HS-27A (cell line): ENCODE results near the gene TBL1XR1.

ENCODE experiments used
- DNase-seq: peaks from one replicate; pipeline ENCODE4 v3.0.0-alpha.2; 2012; ENCODE audit warnings: low read depth, missing footprints

The TBL1XR1 gene

GRCh38 chr3:177197041-177197726 lies at the start of gene TBL1XR1:
TBL1XR1 (minus strand) TSS chr3:177197482; CDS start chr3:177064977, 132,505 bp downstream.
- peak; percentile 61 for DNase-seq

- no peak for DNase-seq
Measured at GRCh38 chr3:177245250-177245649, 48.0 kb upstream of the TBL1XR1 start.

GRCh38 chr3:177244606-177245005 lies 47.3 kb upstream of the TBL1XR1 start:
- DNase-seq = no peak

DNA sequence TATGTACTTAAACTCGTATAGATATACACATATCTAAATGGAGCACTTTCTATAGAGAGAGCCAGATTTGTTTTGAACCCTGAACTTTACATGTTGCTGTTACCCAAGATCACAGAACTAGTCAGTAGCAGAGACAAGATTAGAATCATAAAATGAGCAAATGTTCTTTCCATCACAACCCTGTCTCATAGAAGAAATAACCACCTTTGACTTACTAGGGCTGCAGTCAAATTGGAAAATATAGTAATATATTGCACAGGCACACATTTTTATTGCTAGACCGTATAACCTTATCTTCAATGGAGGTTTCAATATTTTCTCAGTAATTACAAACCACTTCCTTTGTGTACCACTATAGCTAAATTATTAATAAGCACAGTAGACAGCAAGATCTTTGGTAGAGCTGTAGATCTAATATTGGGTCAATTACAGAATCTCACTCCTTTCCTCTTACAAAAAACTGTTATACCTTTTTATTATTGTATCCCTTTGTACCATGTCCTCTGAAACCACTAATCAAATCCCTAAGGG lies 41.5 kb upstream of the TBL1XR1 start:
- no peak for DNase-seq

DNA sequence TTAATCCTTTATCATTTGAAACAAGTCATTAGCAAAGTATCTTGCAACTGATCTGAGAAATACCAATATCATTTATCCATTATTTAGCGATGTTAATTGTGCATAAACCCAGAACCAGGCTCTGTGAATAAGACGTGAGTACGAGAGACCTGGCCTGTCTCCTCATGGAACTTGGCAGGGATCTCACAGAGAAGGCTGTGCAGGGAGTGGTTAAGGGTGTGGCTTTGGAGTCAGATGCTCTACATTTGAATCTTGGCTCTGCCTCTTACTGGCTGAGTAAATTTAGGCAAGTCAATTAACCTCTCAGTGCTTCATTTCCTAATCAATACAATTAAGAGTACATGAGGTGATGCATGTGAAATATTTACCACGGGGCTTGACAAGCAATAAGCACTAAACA lies 39.9 kb upstream of the TBL1XR1 start:
- no peak for DNase-seq

DNA sequence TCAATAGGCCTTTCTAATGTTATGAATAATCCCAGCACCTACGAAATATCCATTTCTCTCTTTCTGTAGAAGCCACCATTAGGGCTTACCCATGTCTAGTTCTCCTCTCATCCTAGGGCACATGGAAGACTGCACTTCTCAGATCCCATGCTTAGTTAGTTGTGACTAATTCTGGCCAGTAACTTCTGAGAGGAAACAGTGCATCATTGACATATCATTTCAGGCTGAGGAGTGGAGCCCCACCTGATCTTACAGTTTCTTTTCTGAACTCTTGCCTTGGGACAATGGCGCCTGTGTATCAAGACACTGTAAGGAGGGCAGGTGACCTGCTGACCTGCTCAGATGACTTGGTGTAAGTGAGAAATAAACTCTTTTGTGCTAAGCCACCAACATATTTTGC lies 39.4 kb upstream of the TBL1XR1 start:
- no peak for DNase-seq

- DNase-seq = no peak
Measured at GRCh38 chr3:177234121-177234520, 36.8 kb upstream of the TBL1XR1 start.

GRCh38 chr3:177231242-177231641 lies 34.0 kb upstream of the TBL1XR1 start:
- no peak for DNase-seq

DNA sequence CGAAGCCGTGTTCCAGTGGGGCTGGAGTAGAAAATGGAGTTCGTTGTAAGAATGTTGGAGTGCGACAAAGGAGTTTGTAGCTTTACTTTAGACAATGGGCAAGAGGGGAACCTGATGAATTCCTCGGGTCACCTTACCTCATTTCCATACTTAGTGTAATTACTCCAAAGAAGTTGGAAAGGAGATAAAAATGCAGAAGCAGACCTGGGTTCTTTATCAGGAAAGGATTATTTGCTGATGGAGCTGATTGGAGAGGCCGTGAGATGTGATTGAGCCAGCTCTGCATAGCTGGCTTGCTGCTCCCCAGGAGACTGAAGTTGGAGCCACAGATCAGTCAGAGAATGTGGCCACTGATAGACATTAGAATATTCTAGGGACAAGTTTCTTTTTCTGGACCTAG lies 33.4 kb upstream of the TBL1XR1 start:
- DNase-seq = no peak

- DNase-seq = no peak
Measured at GRCh38 chr3:177229791-177230190, 32.5 kb upstream of the TBL1XR1 start.

DNA sequence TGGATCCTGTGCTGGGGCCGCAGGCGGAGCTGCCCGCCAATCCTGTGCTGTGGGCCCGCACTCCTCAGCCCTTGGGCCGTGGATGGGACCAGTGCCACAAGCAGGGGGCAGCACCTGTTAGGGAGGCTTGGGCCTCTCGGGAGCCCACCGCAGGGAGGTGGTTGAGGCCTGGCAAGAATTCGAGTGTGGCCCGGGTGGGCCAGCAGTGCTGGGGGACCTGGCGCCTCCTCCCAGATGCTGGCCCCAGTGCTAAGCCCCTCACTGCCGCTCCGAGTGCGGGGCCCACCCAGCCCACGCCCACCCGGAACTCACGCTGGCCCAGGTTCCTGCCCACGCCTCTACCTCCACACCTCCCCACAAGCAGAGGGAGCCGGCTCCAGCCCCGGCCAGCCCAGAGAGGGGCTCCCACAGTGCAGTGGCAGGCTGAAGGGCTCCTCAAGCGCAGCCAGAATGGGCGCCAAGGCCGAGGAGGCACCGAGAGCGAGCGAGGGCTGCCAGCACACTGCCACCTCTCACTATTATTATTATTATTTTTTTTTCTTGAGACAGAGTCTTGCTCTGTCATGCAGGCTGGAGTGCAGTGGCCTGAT lies 31.4 kb upstream of the TBL1XR1 start:
- DNase-seq = no peak

GRCh38 chr3:177224414-177224813 lies 27.1 kb upstream of the TBL1XR1 start:
- no peak for DNase-seq

DNA sequence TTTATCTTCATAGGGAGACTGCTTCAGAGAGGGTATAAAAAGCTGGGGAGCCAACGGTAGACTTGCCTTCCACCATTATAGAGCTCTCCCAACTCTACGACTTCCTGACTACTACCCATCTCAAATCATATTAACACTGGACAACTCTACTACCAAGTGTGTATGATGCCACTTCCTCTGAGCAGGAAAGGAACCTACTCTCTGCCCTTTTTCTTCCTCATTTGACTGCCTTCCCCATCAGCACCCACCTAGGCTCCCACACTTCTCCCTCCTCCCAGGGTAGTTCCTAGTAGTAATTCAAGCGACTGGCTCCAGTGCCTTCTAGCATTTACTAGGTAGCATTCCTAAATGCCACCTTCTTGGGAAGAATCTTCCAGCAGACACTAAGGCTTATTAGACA lies 24.5 kb upstream of the TBL1XR1 start:
- DNase-seq = no peak

- DNase-seq = no peak
Measured at GRCh38 chr3:177220136-177220974, 23.1 kb upstream of the TBL1XR1 start.

DNA sequence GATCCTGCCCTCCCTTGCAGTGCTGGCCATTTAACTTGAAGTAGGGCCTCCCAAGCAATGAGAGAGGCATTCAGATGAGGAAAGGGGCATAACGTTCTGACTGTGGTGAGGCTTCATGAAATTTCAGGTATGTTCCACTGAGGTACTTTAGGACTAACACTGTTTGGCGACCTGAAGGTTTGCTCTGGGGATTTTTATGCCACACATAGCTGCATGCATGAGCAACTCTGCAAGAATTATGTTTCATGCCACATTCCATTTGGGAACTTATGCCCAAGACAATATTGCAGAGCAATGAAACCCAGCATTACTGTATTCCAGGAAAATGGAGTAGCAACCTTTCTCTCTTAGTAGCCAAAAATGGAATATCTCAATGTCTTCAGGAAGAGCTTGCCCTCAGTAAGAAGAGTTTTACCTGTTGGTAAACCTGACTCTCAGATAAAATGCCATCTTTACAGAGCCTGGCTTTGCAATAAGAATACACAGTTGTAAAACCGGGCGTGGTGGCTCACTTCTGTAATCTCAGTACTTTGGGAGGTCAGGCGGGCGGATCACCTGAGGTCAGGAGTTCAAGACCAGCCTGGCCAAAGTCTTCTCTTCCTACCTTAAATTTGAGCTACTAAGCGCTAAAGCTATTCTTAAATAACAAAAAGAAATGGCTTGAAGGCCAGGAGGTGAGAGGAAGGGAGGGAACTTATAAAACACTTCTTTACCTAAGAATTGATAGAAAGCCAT lies 16.7 kb upstream of the TBL1XR1 start:
- no peak for DNase-seq

GRCh38 chr3:177212756-177213155 lies 15.5 kb upstream of the TBL1XR1 start:
- DNase-seq = no peak

- DNase-seq = no peak
Measured at GRCh38 chr3:177212278-177212610, 15.0 kb upstream of the TBL1XR1 start.

DNA sequence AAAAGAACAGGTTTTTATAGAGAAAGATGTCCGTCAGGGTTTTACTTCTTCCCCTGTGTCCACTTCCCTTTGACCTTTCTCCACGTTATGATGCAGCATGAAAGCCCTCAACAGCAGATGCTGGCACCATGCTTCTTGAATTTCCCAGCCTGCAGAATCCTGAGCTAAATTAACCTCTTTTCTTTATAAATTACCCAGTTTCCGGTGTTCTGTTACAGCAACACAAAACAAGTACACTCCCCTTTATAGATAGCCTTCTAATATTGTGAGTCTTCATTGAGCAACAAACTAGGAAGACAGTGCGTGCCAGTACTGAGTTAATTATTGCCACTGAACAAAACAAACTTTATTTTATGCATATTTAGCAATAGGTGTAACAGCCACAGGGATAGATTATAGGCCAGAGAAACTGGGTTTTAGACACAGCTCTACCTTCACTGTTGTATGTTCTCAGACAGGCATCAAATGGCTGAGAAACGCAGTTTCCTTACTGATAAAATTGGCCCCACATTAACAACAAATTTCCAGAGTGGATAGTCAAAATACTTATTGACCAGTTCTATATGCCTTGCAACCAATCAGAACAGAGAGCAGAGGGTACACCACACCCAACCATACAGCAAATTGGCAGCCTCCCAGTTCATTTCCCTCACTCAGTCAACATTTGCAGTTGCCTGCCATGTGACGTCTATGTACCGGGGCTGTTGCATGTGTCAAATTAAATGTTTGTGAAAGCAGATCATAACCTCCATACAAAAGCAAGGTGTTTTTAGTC lies 14.4 kb upstream of the TBL1XR1 start:
- no peak for DNase-seq

DNA sequence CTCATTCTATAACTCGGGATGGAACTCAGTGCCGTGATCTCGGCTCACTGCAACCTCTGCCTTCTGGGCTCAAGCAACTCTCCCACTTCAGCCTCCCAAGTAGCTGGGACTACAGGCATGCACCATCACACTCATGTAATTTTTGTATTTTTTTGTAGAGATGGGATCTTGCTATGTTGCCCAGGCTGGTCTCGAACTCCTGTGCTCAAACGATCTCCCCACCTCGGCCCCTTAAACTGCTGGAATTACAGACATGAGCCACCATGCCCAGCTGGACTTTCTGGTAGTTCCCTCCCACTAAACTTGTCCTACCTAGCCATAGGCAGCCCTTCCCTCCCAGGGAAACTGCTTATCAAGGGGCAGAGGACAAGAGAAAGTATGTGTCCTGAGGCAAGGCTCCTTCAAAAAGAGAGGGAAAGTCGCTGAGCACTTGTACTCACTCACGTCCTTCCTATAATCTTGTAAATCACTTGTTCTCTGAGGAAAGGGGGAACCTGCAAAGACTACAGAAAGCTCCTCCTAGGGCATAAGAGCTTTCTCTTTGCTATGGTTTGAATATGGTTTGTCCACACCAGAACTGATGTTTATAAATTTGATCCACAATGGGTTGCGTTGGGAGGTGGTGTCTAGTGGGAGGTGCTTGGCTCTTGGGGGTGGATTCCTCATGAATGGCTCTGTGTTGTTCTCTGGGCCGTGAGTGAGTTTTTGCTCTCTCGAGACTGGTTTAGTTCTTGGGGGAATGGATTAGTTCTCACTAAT lies 13.6 kb upstream of the TBL1XR1 start:
- DNase-seq = no peak

- no peak for DNase-seq
Measured at GRCh38 chr3:177209509-177209908, 12.2 kb upstream of the TBL1XR1 start.

DNA sequence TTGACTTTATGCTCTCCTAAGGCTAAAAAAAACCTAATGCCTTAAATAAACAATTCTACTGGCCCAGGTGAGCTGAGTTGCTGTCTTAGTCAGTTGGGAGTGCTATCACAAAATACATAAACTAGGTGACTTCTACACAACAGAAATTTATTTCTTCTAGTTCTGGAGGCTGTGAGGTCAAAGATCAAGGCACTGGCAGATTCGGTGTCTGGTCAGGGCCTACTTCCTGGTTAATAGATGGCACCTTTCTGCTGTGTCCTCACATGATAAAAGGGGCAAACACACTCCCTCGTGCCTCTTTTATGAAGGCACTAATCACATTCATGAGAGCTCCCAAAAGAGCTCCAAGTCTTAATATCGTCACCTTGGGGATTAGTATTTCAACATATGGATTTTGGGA lies 11.5 kb upstream of the TBL1XR1 start:
- DNase-seq = no peak
